Stimulated activated naive CD8-positive, alpha-beta T cell treated with anti-CD3 and anti-CD28 coated beads, Interleukin-15, Interleukin-2, amounts not matched to agents 100 ng/mL and 50 ng/mL, for 24 hours (primary cell): ENCODE results near the gene CD58.
"Not testable (repeated sequence)": the region's sequence is repeated elsewhere in the genome, so short reads cannot be mapped to it uniquely, and the experiment has no call there.

Experiments
- H3K27ac Mint-ChIP-seq: one replicate; pipeline ENCODE4 v1.8.0; 2021; ENCODE audit warnings: mild to moderate bottlenecking, mixed read lengths
- H3K27me3 Mint-ChIP-seq: one replicate; pipeline ENCODE4 v1.8.0; 2021; ENCODE audit warnings: mixed read lengths
- H3K36me3 Mint-ChIP-seq: one replicate; pipeline ENCODE4 v1.8.0; 2021; ENCODE audit warnings: low read depth, mixed read lengths
- H3K4me1 Mint-ChIP-seq: one replicate; pipeline ENCODE4 v1.8.0; 2021; ENCODE audit warnings: low read depth, mixed read lengths
- H3K4me3 Mint-ChIP-seq: one replicate; pipeline ENCODE4 v1.8.0; 2021; ENCODE audit warnings: mild to moderate bottlenecking, mixed read lengths
- H3K9me3 Mint-ChIP-seq: one replicate; pipeline ENCODE4 v1.8.0; 2021; ENCODE audit warnings: mixed read lengths

The CD58 gene

GRCh38 chr1:116570358-116571214 lies at the start of gene CD58:
CD58 (minus strand) TSS chr1:116571026; CDS start chr1:116570972, 54 bp downstream.
- peak within 1 kb of the TSS; percentile 91 for H3K4me3 Mint-ChIP-seq

GRCh38 chr1:116620392-116620791 lies 49.6 kb upstream of the CD58 start:
- not testable (repeated sequence) for H3K27ac Mint-ChIP-seq, H3K9me3 Mint-ChIP-seq

More at GRCh38 chr1:116570358-116571214, at the start of gene CD58:
- H3K27ac Mint-ChIP-seq, result peak within 1 kb of the TSS; percentile 95
- H3K4me1 Mint-ChIP-seq, result peaks cover 79% of the 10 kb centered on the region
- no peaks in the 10 kb centered on the region for H3K9me3 Mint-ChIP-seq
- peaks cover 27% of the 10 kb centered on the region for H3K36me3 Mint-ChIP-seq
- H3K27me3 Mint-ChIP-seq, result peaks cover 14% of the 10 kb centered on the region

GRCh38 chr1:116619106-116619505 lies 48.3 kb upstream of the CD58 start:
- H3K36me3 Mint-ChIP-seq, H3K4me3 Mint-ChIP-seq, H3K4me1 Mint-ChIP-seq, H3K9me3 Mint-ChIP-seq, H3K27ac Mint-ChIP-seq: not testable (repeated sequence)
- peaks cover 11% of the 10 kb centered on the region for H3K27me3 Mint-ChIP-seq

More at GRCh38 chr1:116620392-116620791, 49.6 kb upstream of the CD58 start:
- H3K4me3 Mint-ChIP-seq, H3K36me3 Mint-ChIP-seq, H3K4me1 Mint-ChIP-seq: not testable (repeated sequence)
- peaks cover 11% of the 10 kb centered on the region for H3K27me3 Mint-ChIP-seq

GRCh38 chr1:116617808-116618207 lies 47.0 kb upstream of the CD58 start:
- not testable (repeated sequence) for H3K36me3 Mint-ChIP-seq, H3K9me3 Mint-ChIP-seq, H3K4me3 Mint-ChIP-seq, H3K4me1 Mint-ChIP-seq, H3K27ac Mint-ChIP-seq
- peaks cover 11% of the 10 kb centered on the region for H3K27me3 Mint-ChIP-seq

GRCh38 chr1:116613825-116614224 lies 43.0 kb upstream of the CD58 start:
- H3K27me3 Mint-ChIP-seq, H3K4me3 Mint-ChIP-seq, H3K27ac Mint-ChIP-seq, H3K36me3 Mint-ChIP-seq, H3K9me3 Mint-ChIP-seq: not testable (repeated sequence)
- peaks cover 22% of the 10 kb centered on the region for H3K4me1 Mint-ChIP-seq

- not testable (repeated sequence) for H3K36me3 Mint-ChIP-seq, H3K9me3 Mint-ChIP-seq, H3K27me3 Mint-ChIP-seq, H3K4me3 Mint-ChIP-seq
- Mint-ChIP-seq H3K4me1 (peaks cover 50% of the 10 kb centered on the region), H3K27ac (peak overlapping the region; percentile 85)
Measured at GRCh38 chr1:116609801-116610371, 39.1 kb upstream of the CD58 start.

- Mint-ChIP-seq H3K4me1 (peaks cover 50% of the 10 kb centered on the region), H3K27ac (peak overlapping the region; percentile 86)
- not testable (repeated sequence) for H3K36me3 Mint-ChIP-seq, H3K27me3 Mint-ChIP-seq, H3K9me3 Mint-ChIP-seq, H3K4me3 Mint-ChIP-seq
Measured at GRCh38 chr1:116608841-116609240, 38.0 kb upstream of the CD58 start.

- not testable (repeated sequence) for H3K9me3 Mint-ChIP-seq, H3K36me3 Mint-ChIP-seq, H3K27me3 Mint-ChIP-seq
- peak overlapping the region; percentile 55 for H3K4me3 Mint-ChIP-seq
- H3K4me1 Mint-ChIP-seq, result peaks cover 50% of the 10 kb centered on the region
- peak overlapping the region; percentile 86 for H3K27ac Mint-ChIP-seq
Measured at GRCh38 chr1:116608151-116608550, 37.3 kb upstream of the CD58 start.

GRCh38 chr1:116607463-116607862 lies 36.6 kb upstream of the CD58 start:
- H3K27me3 Mint-ChIP-seq, H3K9me3 Mint-ChIP-seq, H3K36me3 Mint-ChIP-seq: not testable (repeated sequence)
- H3K4me1 Mint-ChIP-seq, result peaks cover 50% of the 10 kb centered on the region
- peak overlapping the region; percentile 39 for H3K4me3 Mint-ChIP-seq
- H3K27ac Mint-ChIP-seq, result peak overlapping the region; percentile 61

GRCh38 chr1:116606067-116606466 lies 35.2 kb upstream of the CD58 start:
- peak overlapping the region; percentile 13 for H3K27ac Mint-ChIP-seq
- not testable (repeated sequence) for H3K36me3 Mint-ChIP-seq, H3K27me3 Mint-ChIP-seq, H3K4me3 Mint-ChIP-seq, H3K9me3 Mint-ChIP-seq
- peaks cover 50% of the 10 kb centered on the region for H3K4me1 Mint-ChIP-seq

- H3K4me1 Mint-ChIP-seq, result peaks cover 42% of the 10 kb centered on the region
- H3K36me3 Mint-ChIP-seq, result no peaks in the 10 kb centered on the region
- H3K9me3 Mint-ChIP-seq, result no peaks in the 10 kb centered on the region
- no peak overlapping the region for H3K27ac Mint-ChIP-seq
- no peak overlapping the region for H3K4me3 Mint-ChIP-seq
- peaks cover 6% of the 10 kb centered on the region for H3K27me3 Mint-ChIP-seq
Measured at GRCh38 chr1:116605315-116605714, 34.5 kb upstream of the CD58 start.

- peaks cover 34% of the 10 kb centered on the region for H3K4me1 Mint-ChIP-seq
- H3K4me3 Mint-ChIP-seq, H3K9me3 Mint-ChIP-seq, H3K36me3 Mint-ChIP-seq, H3K27me3 Mint-ChIP-seq, H3K27ac Mint-ChIP-seq: not testable (repeated sequence)
Measured at GRCh38 chr1:116604408-116604807, 33.6 kb upstream of the CD58 start.

GRCh38 chr1:116603646-116604045 lies 32.8 kb upstream of the CD58 start:
- not testable (repeated sequence) for H3K4me3 Mint-ChIP-seq, H3K36me3 Mint-ChIP-seq, H3K27ac Mint-ChIP-seq, H3K9me3 Mint-ChIP-seq
- H3K4me1 Mint-ChIP-seq, result peaks cover 34% of the 10 kb centered on the region
- peaks cover 12% of the 10 kb centered on the region for H3K27me3 Mint-ChIP-seq

GRCh38 chr1:116599369-116599768 lies 28.5 kb upstream of the CD58 start:
- not testable (repeated sequence) for H3K36me3 Mint-ChIP-seq, H3K4me3 Mint-ChIP-seq, H3K9me3 Mint-ChIP-seq
- peaks cover 38% of the 10 kb centered on the region for H3K4me1 Mint-ChIP-seq
- H3K27ac Mint-ChIP-seq, result peak overlapping the region; percentile 59
- peaks cover 16% of the 10 kb centered on the region for H3K27me3 Mint-ChIP-seq

GRCh38 chr1:116598420-116599036 lies 27.7 kb upstream of the CD58 start:
- not testable (repeated sequence) for H3K4me3 Mint-ChIP-seq, H3K9me3 Mint-ChIP-seq, H3K36me3 Mint-ChIP-seq, H3K27ac Mint-ChIP-seq
- H3K27me3 Mint-ChIP-seq, result peaks cover 13% of the 10 kb centered on the region
- peaks cover 38% of the 10 kb centered on the region for H3K4me1 Mint-ChIP-seq
